Hepatocyte (in vitro differentiated cells): ENCODE measurements around the gene UBE2J2.

ENCODE experiments used
- EZH2 ChIP-seq: fragments of 200-600 bp; sonication (generic); IDR thresholded peaks from 2 replicates; pipeline ENCODE4 v1.6.1; 2016; ENCODE audit warnings: antibody characterized with exemption, mild to moderate bottlenecking, borderline replicate concordance
- TF ChIP-seq, protein P1 (sequence below): fragments of 200-600 bp; sonication (generic); IDR thresholded peaks from 2 replicates; pipeline ENCODE4 v1.5.1; 2016; ENCODE audit warnings: antibody characterized with exemption, mild to moderate bottlenecking; ENCODE audit not compliant: poor library complexity

DNA sequence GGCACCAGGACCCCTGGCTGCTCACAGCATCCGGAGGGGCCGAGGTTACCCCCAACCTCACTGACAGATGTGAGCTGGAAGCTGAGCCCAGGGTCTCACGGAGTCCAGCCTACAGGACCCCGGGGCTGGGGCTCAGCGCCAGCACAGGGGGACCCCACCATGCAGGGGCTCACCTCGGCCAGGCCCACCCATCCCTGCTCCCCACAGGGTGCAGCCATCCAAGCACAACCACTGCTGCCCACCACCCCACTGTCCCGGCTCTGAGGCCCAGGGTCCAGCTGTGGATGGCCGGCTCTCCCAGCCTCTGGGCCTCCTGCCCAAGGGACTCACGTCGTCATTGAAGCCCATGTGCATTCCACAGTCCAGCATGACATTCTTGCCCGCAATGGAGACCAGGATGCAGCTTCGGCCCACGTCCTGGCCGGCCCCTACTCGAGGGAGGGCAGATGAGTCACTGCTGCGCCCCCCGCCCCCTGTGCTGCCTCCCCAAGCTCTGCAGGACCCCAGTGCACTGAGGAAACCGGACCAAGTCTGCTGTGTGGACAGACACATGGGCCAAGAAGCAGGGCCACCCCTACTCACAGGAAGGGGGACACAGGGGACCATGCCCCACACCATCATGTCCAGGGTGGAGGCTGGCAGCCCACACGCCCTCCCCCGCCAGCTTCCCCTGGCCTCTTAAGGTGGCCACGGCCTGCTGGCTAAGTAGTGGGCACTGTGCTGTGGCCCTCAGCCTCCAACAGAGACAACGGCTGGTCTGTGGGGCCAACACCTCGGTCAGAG, 47.2 kb upstream of the UBE2J2 start:
- no peak for TF ChIP-seq EZH2
- TF ChIP-seq, protein P1, sequence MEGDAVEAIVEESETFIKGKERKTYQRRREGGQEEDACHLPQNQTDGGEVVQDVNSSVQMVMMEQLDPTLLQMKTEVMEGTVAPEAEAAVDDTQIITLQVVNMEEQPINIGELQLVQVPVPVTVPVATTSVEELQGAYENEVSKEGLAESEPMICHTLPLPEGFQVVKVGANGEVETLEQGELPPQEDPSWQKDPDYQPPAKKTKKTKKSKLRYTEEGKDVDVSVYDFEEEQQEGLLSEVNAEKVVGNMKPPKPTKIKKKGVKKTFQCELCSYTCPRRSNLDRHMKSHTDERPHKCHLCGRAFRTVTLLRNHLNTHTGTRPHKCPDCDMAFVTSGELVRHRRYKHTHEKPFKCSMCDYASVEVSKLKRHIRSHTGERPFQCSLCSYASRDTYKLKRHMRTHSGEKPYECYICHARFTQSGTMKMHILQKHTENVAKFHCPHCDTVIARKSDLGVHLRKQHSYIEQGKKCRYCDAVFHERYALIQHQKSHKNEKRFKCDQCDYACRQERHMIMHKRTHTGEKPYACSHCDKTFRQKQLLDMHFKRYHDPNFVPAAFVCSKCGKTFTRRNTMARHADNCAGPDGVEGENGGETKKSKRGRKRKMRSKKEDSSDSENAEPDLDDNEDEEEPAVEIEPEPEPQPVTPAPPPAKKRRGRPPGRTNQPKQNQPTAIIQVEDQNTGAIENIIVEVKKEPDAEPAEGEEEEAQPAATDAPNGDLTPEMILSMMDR: no peak
